Epidermal melanocyte (primary cell): ENCODE measurements around the gene CEP170B.
A peak's percentile ranks its signal among the peaks of the same experiment; 100 is the strongest.

Experiments
- DNase-seq: peaks from one replicate; pipeline ENCODE4 v3.0.0; 2011; ENCODE audit warnings: low spot score; ENCODE audit not compliant: insufficient read length

CEP170B gene

DNA sequence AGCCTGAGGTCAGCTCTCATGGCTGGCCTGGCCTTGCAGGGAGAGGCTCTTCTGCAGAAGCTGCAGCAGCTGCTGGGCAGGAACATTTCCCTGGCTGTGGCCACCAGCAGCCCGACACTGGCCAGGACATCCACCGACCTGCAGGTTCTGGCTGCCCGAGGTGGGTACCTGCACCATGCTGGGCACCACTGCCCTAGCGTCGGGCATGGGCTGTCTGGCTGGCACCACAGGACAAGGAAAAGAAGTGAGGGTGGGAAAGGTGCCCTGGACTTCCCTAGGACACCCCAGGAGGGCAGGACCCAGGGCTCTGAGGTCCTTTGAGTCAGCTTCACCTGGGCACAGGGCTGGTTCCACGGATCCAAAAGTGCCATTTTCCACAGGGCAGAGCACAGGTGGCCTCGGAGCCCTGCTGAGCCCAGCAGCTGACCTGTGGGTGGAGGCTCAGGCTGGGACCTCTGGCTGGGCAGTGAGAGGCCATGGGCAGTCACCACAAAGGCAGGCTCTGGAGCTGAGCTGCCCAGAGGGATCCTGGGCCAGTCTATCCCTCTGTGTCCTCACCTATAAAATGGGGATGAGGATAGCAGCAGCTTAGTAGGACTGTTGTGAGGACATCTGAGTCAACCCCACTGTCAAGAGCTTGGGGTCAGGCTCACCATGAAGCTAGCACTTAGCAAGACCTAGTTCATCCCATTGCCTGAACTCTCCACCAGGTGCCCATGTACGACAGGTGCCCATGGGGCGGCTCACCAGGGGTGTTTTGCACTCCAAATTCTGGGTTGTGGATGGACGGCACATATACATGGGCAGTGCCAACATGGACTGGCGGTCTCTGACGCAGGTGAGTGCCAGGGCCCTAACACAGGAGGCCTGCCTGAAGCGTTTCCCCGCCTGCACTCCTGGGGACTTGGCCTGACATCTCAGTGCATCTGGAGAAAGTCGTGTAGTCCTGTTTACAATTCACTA lies 64.5 kb downstream of the CEP170B start:
- DNase-seq = no peak

DNA sequence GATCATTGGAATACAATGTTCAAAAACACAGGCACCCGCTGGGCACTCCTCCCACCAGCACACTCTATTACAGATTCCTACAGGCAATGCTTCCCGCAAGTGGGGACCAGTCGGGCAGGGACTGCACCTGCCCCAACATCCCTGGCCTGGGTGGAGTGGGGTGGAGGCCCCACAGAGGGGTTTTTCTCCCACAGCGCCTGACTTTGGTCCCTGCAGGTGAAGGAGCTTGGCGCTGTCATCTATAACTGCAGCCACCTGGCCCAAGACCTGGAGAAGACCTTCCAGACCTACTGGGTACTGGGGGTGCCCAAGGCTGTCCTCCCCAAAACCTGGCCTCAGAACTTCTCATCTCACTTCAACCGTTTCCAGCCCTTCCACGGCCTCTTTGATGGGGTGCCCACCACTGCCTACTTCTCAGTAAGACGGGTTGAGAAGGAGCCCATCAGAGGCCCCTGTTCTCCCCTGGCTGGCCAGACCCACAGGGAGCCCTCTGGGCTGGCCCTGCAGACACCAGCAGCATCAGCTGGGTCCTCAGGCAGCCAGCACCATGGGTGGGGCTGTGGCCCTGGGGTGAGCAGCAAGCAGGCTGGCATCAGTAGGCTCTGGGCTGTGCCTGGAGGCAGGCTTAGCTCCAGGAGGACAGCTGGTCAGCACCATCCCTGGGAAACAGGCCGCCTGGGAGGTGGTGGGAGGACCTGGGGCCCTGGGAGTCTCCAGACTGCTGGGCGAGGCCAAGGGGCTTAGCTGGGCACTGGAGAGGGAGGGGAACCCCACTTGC lies 65.6 kb downstream of the CEP170B start:
- no peak for DNase-seq

- DNase-seq = no peak
Observed at GRCh38 chr14:104931304-104931770, 66.3 kb downstream of the CEP170B start.

- DNase-seq = no peak
Observed at GRCh38 chr14:104931771-104932675, 67.0 kb downstream of the CEP170B start.

- DNase-seq = peak; percentile 88
Observed at GRCh38 chr14:104932676-104933631, 67.9 kb downstream of the CEP170B start.

GRCh38 chr14:104933746-104934733 lies 69.0 kb downstream of the CEP170B start:
- no peak for DNase-seq

GRCh38 chr14:104935026-104935650 lies 70.1 kb downstream of the CEP170B start:
- no peak for DNase-seq

DNA sequence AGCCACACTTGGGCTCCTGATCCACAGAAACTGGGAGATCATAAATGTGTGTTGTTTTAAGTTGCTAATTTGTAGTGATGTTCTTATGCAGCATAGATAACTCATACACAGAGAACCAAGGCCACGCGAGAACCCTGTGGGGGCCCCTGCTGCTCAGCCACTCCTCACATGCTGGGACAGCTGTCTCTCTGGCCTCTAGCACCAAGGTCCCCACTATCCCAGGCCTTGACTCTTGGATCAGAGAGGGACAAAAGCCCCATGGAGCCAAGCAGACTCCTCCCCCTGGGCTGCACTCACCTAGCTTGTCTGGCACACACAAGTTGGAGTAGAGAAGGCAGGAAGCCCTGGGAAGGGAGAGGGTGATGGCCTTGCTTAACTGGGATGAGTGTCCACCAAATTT lies 70.9 kb downstream of the CEP170B start:
- no peak for DNase-seq

GRCh38 chr14:104936361-104937155 lies 71.5 kb downstream of the CEP170B start:
- no peak for DNase-seq

DNA sequence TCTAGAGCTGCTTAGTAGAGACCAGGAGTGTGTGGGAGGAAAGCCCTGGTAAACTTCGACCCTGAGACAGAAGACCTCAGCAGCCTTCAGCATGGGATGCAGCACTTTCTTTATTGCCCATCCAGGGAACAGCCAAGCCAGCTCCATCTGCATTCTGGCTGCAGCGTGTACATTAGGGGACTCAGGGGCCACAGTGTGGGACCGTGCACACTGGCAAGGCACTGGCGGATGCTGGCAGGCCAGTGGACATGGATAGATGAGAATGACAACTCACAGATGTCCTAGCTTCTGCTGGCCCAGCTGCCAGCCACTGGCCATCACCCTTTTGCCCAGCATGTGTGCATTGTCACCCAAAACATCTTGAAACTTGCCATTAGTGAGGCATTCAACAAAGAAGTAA lies 72.1 kb downstream of the CEP170B start:
- DNase-seq = no peak

GRCh38 chr14:104937694-104938365 lies 72.8 kb downstream of the CEP170B start:
- no peak for DNase-seq

DNA sequence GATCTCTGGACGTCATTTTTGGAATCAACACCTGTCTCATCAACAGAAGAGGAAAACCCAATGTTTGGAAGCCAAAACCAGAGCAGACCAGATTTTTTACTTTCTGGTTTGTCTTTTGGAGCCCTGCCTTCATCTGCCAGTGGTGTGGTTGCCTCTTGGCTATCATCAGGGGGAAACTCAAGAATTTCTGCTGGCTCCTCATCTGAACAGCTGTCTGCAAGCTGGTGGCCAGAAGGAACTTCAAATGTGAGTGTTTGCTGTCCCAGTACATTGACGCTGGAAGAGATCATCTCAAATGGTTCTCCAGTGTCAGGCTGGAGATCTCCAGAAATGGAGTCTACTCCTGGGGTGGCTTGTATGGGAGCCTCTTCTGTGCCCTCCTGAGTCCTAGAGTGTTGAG lies 73.4 kb downstream of the CEP170B start:
- no peak for DNase-seq

DNA sequence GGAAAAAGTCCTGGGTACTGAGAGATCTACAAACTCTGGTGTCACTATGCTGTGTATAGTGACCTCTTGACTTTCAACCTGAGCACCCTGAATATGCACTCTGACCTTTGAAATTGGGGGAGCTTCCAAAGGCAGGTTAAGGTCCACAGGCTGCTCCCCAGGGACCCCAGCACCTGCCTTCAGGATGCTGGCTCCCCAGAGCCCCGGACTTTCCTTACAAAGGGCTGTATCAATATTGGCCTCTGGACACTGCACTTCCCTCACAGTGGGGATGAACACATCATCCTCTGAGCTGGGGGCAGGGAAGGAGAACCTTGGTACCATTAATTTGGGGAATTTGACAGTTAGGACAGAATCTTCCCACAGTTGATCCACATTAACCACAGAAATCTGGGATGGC lies 73.9 kb downstream of the CEP170B start:
- no peak for DNase-seq

DNA sequence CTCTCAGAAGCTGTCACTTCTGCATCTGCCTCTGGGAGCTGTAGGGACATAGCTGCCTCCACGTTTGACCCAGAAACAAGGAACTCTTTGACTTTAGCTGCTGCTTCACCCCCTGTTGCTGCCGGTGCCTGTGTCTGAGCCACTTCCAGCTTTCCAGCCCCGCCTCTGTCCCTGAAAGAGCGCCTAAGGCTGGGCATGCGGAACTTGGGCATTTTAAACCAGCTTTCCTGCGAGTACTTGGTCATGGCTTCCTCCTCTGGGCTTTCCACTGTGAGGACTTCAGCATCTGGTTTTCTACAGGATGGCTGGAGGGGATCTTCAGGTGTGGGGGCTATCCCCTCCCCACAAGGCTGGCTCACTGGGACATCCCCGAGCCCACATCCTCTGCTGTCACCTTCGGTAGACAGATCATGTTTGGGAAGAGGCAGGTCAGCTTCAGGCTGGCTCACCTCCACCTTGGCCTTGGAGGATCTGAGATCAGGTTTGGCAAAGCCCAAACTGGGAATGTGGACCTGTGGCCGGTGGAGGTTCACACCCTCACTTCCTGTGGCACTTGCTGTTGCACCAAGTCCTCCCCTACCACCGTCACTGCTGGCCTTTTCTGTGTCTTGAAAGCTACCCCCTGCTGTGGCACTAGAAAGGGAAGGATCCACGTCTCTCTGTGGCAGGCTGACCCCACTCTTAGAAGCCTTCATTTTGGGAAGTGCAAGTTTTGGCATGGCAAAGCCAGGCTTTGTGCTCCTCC lies 74.8 kb downstream of the CEP170B start:
- DNase-seq = peak; percentile 44

DNA sequence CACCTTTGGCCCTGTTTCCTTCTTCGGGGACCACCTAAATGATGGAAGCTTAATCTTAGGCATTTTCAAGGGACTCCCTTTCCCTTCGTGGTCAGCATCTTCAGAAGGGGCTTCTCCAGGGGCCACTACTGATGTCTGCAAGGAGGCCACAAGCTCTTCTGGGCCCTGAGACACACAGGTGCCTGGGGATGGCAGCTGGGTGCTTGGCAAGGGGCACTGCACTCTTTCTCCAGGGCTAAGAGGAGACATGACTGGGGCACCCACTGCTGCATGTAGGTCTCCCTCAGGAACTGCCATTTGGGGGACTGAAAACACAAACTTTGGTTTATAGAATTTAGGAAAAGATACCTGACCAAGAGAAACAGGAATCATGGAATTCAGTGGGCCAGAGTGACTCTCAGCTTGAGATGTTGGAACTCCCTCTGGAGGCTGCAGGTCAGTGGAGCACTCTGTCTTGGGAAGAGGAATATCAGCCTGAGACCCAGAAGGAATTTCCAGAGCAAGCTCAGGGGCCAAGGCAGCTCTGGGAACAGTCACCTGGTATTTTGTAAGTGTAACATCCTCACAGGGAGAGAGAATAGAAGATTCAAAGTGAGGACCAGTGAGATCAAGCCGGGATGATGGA lies 75.6 kb downstream of the CEP170B start:
- no peak for DNase-seq
